Measurements from ENCODE around the gene ITPK1. TPM values are rescaled to one million over a fixed set of nuclear protein-coding genes. Genes with fewer than 3 reads are reported as not detected.

ITPK1 gene
- total and polyA plus RNA-seq, 2 donors (not counting 3 experiments of a cell fraction or from before 2014, with no cell fraction given) = 39.6 to 51.8 TPM

GRCh38 chr14:93056840-93057585, 58.7 kb downstream of the ITPK1 start:
- DNase-seq (ENCODE audit: low read depth, low spot score) = no peak
- H3K9ac ChIP-seq (replicated peaks; ENCODE audit: extremely low read depth, insufficient read depth, low read length) = no peak overlapping the region
- H3K79me2 ChIP-seq (ENCODE audit: control insufficient read depth, insufficient read depth, low read length) = no peaks in the 10 kb centered on the region
- BruUV-seq (replicated peaks) = no TSS peak
- H3K4me2 ChIP-seq (ENCODE audit: insufficient read depth, low read length) = no peak overlapping the region
- CTCF ChIA-PET = interaction anchor here (0.8 kb wide), 1 partner anchor 82 kb away, joined by 3 read pairs; no protein-coding TSS in a partner anchor
- no peak overlapping the region for H2AFZ ChIP-seq (ENCODE audit: low read depth, low read length)
- H3K9me3 ChIP-seq (replicated peaks; ENCODE audit: control insufficient read depth, insufficient read depth, low read length) = no peaks in the 10 kb centered on the region
- no peak for FAIRE-seq
- TF ChIP-seq FOS (IDR thresholded peaks at IDR 0.05; ENCODE audit: borderline replicate concordance, insufficient read depth, low read length) (no peak), EZH2 (IDR thresholded peaks at IDR 0.05; ENCODE audit: borderline replicate concordance, low read depth, low read length, severe bottlenecking) (no peak), POLR2AphosphoS5 (IDR thresholded peaks at IDR 0.05; ENCODE audit: insufficient read depth, low read depth, low read length) (no peak), POLR2A (IDR thresholded peaks at IDR 0.05; ENCODE audit: low read depth, low read length) (no peak), MYC (IDR thresholded peaks at IDR 0.05; ENCODE audit: low read depth, low read length) (no peak), CTCF (IDR thresholded peaks at IDR 0.05; ENCODE audit: extremely low read depth in 1 of 2, insufficient read depth in 1 of 2, low read depth in 1 of 2, low read length in 2 of 2) (no peak), GATA2 (IDR thresholded peaks at IDR 0.05; ENCODE audit: insufficient read depth, insufficient read length, low read depth, low read length) (no peak)
- no peaks in the 10 kb centered on the region for H3K27me3 ChIP-seq (ENCODE audit: control insufficient read depth in 2 of 2, insufficient read depth in 2 of 2, low read length in 2 of 2)
- H3K4me3 ChIP-seq (replicated peaks in 1 of 3; ENCODE audit: insufficient read depth in 1 of 3, low read depth in 1 of 3, low read length in 3 of 3) = no peak overlapping the region
- dilution Hi-C loops (cut with MboI; ENCODE audit: extremely low pct_ligation_motif_present, low sequenced_read_pairs) = no loop called here
- intact Hi-C loops (cut with micrococcal nuclease) = loop anchor here (10.0 kb wide), 1 partner anchor 1058 kb away; the partner anchor contains the start of gene IFI27
- no peaks in the 10 kb centered on the region for H3K36me3 ChIP-seq (ENCODE audit: control insufficient read depth in 2 of 2, extremely low read depth in 1 of 2, insufficient read depth in 2 of 2, low read length in 2 of 2)
- no peak overlapping the region for H3K27ac ChIP-seq (ENCODE audit: insufficient read depth, low read depth, low read length)
- no peaks in the 10 kb centered on the region for H3K4me1 ChIP-seq (ENCODE audit: control insufficient read depth, extremely low read depth, insufficient read depth, low read length)
- POLR2A ChIA-PET = no interaction called here
- H3K9me1 ChIP-seq (replicated peaks; ENCODE audit: control insufficient read depth, extremely low read depth, insufficient read depth, low read length) = no peaks in the 10 kb centered on the region
- no peaks in the 10 kb centered on the region for H4K20me1 ChIP-seq (replicated peaks; ENCODE audit: control insufficient read depth, extremely low read depth, insufficient read depth, low read length)
